Measurements from ENCODE around the gene CFAP299.
A peak's percentile ranks its signal among the peaks of the same experiment; 100 is the strongest.
"Not testable (repeated sequence)": the region's sequence is repeated elsewhere in the genome, so short reads cannot be mapped to it uniquely, and the experiment has no call there.

CFAP299 gene

GRCh38 chr4:80309294-80310004 is 26.1 kb upstream of the CFAP299 start:
- DNase-seq (ENCODE audit: low read depth): peak; percentile 95
- H3K4me3 ChIP-seq (ENCODE audit: control insufficient read depth, low read depth, low read length): no peak overlapping the region
- TF ChIP-seq, protein P1, sequence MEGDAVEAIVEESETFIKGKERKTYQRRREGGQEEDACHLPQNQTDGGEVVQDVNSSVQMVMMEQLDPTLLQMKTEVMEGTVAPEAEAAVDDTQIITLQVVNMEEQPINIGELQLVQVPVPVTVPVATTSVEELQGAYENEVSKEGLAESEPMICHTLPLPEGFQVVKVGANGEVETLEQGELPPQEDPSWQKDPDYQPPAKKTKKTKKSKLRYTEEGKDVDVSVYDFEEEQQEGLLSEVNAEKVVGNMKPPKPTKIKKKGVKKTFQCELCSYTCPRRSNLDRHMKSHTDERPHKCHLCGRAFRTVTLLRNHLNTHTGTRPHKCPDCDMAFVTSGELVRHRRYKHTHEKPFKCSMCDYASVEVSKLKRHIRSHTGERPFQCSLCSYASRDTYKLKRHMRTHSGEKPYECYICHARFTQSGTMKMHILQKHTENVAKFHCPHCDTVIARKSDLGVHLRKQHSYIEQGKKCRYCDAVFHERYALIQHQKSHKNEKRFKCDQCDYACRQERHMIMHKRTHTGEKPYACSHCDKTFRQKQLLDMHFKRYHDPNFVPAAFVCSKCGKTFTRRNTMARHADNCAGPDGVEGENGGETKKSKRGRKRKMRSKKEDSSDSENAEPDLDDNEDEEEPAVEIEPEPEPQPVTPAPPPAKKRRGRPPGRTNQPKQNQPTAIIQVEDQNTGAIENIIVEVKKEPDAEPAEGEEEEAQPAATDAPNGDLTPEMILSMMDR (conservative IDR thresholded peaks at IDR 0.05; ENCODE audit: control insufficient read depth, insufficient read depth, low read depth, low read length): no peak

DNA sequence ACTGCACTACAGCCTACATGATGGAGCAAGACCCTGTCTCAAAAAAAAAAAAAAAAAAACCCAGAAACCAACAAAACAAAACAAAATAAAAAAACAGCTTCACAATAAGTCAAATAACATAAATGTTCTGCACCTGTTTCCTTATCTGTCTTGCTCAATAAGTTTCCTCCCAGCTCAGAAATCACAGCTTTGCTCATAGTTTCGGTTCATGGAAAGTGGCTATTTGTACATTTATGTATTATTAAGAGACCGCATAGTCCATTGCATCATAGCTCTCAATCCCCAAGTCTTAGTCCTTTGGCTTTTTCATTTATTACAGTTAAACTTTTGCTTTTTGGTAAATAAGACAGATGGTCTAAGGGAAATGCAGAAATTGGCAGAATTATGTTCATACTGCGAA is 24.4 kb upstream of the CFAP299 start:
- DNase-seq (ENCODE audit: low read depth): no peak
- TF ChIP-seq, protein P1 (conservative IDR thresholded peaks at IDR 0.05; ENCODE audit: control insufficient read depth, insufficient read depth, low read depth, low read length): no peak
- no peak overlapping the region for H3K4me3 ChIP-seq (ENCODE audit: control insufficient read depth, low read depth, low read length)

DNA sequence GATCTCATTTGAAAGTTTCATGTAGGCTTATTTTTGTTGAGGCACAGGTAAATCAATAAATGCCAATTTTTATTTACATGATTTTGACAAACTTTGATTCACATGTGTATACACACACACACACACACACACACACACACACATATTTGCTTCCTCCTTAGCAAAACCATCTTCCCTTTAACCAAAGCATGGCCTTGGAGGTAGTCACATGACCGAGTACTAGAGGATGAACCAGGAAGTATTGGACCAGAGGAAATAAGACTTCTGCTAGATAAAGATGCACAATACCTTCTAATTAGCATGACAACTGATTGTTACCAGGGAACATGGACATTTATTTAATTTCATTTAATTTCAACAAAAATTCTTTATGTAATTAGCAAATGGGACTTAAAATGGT is 23.4 kb upstream of the CFAP299 start:
- TF ChIP-seq, protein P1 (conservative IDR thresholded peaks at IDR 0.05; ENCODE audit: control insufficient read depth, insufficient read depth, low read depth, low read length): no peak
- DNase-seq (ENCODE audit: low read depth): no peak
- H3K4me3 ChIP-seq (ENCODE audit: control insufficient read depth, low read depth, low read length): no peak overlapping the region

DNA sequence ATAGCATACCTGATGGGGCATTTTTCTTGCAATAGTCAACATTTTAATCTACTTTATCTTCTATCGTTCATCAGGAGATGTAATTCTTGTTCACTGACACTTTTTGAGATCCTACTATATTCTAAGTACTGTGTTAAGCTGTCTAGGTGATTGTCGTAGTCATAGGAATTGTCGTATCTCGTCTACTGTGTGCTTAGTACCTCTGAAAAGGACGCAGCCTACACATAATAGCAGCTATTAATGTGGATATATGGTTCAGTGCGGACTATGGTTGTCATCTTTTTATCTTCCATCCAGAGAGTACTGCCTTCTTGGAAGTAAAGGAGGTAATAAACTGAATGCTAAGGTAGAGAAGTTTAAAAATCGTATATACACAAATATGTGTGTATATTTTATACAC is 21.9 kb upstream of the CFAP299 start:
- TF ChIP-seq, protein P1 (conservative IDR thresholded peaks at IDR 0.05; ENCODE audit: control insufficient read depth, insufficient read depth, low read depth, low read length): no peak

GRCh38 chr4:80315848-80316247 is 19.7 kb upstream of the CFAP299 start:
- DNase-seq (ENCODE audit: low read depth); H3K4me3 ChIP-seq (ENCODE audit: control insufficient read depth, low read depth, low read length): not testable (repeated sequence)

More for the DNA sequence above, 21.9 kb upstream of the CFAP299 start:
- DNase-seq (ENCODE audit: low read depth): no peak
- no peak overlapping the region for H3K4me3 ChIP-seq (ENCODE audit: control insufficient read depth, low read depth, low read length)

DNA sequence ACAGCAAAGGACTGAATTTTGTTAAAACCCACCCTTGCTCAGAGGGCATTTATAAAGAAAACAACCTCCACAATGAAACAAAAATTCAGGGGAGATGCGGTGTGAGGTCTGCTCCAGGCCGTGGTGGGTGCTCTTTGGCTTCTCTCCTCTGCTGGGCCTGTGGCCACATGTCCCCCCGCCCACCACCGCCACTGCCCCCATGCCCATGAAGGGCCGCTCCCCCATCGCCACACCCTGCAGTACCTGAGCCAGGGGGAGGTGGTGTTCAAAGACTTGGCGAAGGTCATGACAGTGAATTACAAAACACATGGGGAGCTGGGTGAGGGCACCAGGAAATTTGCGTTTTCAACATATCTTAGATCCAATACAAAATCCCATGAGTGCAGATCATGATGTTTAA is 14.2 kb upstream of the CFAP299 start:
- no peak for DNase-seq (ENCODE audit: low read depth)
- no peak overlapping the region for H3K4me3 ChIP-seq (ENCODE audit: control insufficient read depth, low read depth, low read length)
- TF ChIP-seq, protein P1 (conservative IDR thresholded peaks at IDR 0.05; ENCODE audit: control insufficient read depth, insufficient read depth, low read depth, low read length): no peak

- DNase-seq (ENCODE audit: low read depth): no peak
- H3K4me3 ChIP-seq (ENCODE audit: control insufficient read depth, low read depth, low read length): no peak overlapping the region
- TF ChIP-seq, protein P1 (conservative IDR thresholded peaks at IDR 0.05; ENCODE audit: control insufficient read depth, insufficient read depth, low read depth, low read length): no peak
Measured at GRCh38 chr4:80321776-80322175, 13.8 kb upstream of the CFAP299 start.

All from fibroblast of mammary gland (primary cell).